HCT116 (cell line): ENCODE measurements around the gene MSL1. TPM values are rescaled to one million over a fixed set of nuclear protein-coding genes. Genes with fewer than 3 reads are reported as not detected.
A peak's percentile ranks its signal among the peaks of the same experiment; 100 is the strongest.

ENCODE experiments used
- ATAC-seq: fragments of 200-7000 bp; cut with Tn5 transposase; 2 replicates; pipeline ENCODE4 v1.9.1; 2020; ENCODE audit warnings: mild to moderate bottlenecking, moderate library complexity
- BruUV-seq: library from RNA; stranded (reverse); fragments of 400-500 nt; replicated peaks from 2 replicates; lab custom pipeline; 2021; lab: Mats Ljungman, UMichigan
- CTCF ChIA-PET: fragments of 300-600 bp; sonication (Branson Sonifier 250); formaldehyde crosslinking; loops from one replicate; lab custom pipeline; 2021; ENCODE audit warnings: antibody characterized with exemption; lab: Charles Lee
- POLR2A ChIA-PET: fragments of 300-600, 350-600 bp; sonication (Branson Sonifier 250); formaldehyde crosslinking; loops from one replicate; lab custom pipeline; 2021; ENCODE audit warnings: antibody characterized with exemption; lab: Charles Lee
- RAD21 ChIA-PET, 2 experiments: fragments of 300-600 bp; sonication (Branson Sonifier 250); formaldehyde crosslinking; loops; one replicate each; lab custom pipeline; 2023; ENCODE audit warnings: low total read pairs in 2 of 2; ENCODE audit not compliant: uncharacterized antibody in 2 of 2, unreplicated experiment in 2 of 2, low non-redundant PET in 1 of 2; lab: Charles Lee
- DNase-seq: peaks from one replicate; pipeline ENCODE4 v3.0.0-alpha.2; 2010; ENCODE audit warnings: low read depth, low spot score
- H2AFZ ChIP-seq: fragments of 200-600 bp; shearing (Covaris generic), sonication (generic); 2 replicates; pipeline ENCODE4 v1.6.1; 2017; ENCODE audit warnings: low read depth, mixed run types, mixed read lengths, antibody characterized with exemption, low read length; ENCODE audit not compliant: poor library complexity, severe bottlenecking
- H3K27ac ChIP-seq: 2 replicates; pipeline ENCODE4 v1.5.1; 2012; ENCODE audit warnings: low read depth, low read length
- H3K27me3 ChIP-seq: fragments of 200-600 bp; sonication (generic); 2 replicates; pipeline ENCODE4 v1.6.1; 2016; ENCODE audit warnings: mixed run types, low read length, mixed read lengths; ENCODE audit not compliant: insufficient read depth
- H3K36me3 ChIP-seq, 2 experiments: fragments of 200-500 bp in 1 of 2; fragments of 200-600 bp in 1 of 2; sonication (Bioruptor generic) in 1 of 2; sonication (generic) in 1 of 2; 2 replicates each; pipeline versions ENCODE4 v1.5.1 to v1.6.1; 2014 to 2016; ENCODE audit warnings: low read length in 2 of 2, inconsistent platforms in 1 of 2, mixed read lengths in 1 of 2, mixed run types in 1 of 2; ENCODE audit not compliant: insufficient read depth in 2 of 2, control insufficient read depth in 1 of 2
- H3K4me1 ChIP-seq, 2 experiments: fragments of 200-600 bp in 1 of 2; sonication (generic) in 1 of 2; 2 replicates each; pipeline versions ENCODE4 v1.5.1 to v1.6.1; 2012 to 2017; ENCODE audit warnings: low read length in 2 of 2, inconsistent platforms in 1 of 2, mild to moderate bottlenecking in 1 of 2, mixed read lengths in 1 of 2, mixed run types in 1 of 2, moderate library complexity in 1 of 2; ENCODE audit not compliant: insufficient read depth in 2 of 2, control insufficient read depth in 1 of 2
- H3K4me2 ChIP-seq: fragments of 200-600 bp; sonication (generic); 2 replicates; pipeline ENCODE4 v1.6.1; 2017; ENCODE audit warnings: mixed run types, low read length, mixed read lengths
- H3K4me3 ChIP-seq, 2 experiments: fragments of 200-600 bp in 1 of 2; sonication (generic) in 1 of 2; replicated peaks in 1 of 2; 2 replicates each; pipeline ENCODE4 v1.5.1; 2011 to 2016; ENCODE audit warnings: low read length in 2 of 2, control low read depth in 1 of 2, low read depth in 1 of 2, mild to moderate bottlenecking in 1 of 2, mixed read lengths in 1 of 2, mixed run types in 1 of 2
- H3K79me2 ChIP-seq: fragments of 200-600 bp; sonication (generic); 2 replicates; pipeline ENCODE4 v1.6.1; 2017; ENCODE audit warnings: mild to moderate bottlenecking, mixed run types, low read length, moderate library complexity, mixed read lengths; ENCODE audit not compliant: insufficient read depth
- H3K9ac ChIP-seq: fragments of 200-600 bp; sonication (generic); 2 replicates; pipeline ENCODE4 v1.6.1; 2016; ENCODE audit warnings: low read length, mixed read lengths
- H3K9me2 ChIP-seq: fragments of 200-600 bp; sonication (generic), shearing (Covaris generic); 2 replicates; pipeline ENCODE4 v1.6.1; 2017; ENCODE audit warnings: mixed run types, mild to moderate bottlenecking, moderate library complexity; ENCODE audit not compliant: insufficient read depth
- H3K9me3 ChIP-seq, 2 experiments: fragments of 200-500 bp in 1 of 2; fragments of 200-600 bp in 1 of 2; sonication (Bioruptor generic) in 1 of 2; sonication (generic) in 1 of 2; 2 replicates each; pipeline ENCODE4 v1.6.1; 2014 to 2017; ENCODE audit warnings: low read length in 2 of 2, mixed read lengths in 2 of 2, inconsistent platforms in 1 of 2, low read depth in 1 of 2, mild to moderate bottlenecking in 1 of 2, mixed run types in 1 of 2, moderate library complexity in 1 of 2; ENCODE audit not compliant: control insufficient read depth in 1 of 2, insufficient read depth in 1 of 2
- H4K20me1 ChIP-seq: fragments of 200-600 bp; sonication (generic), shearing (Covaris generic); 2 replicates; pipeline ENCODE4 v1.6.1; 2017; ENCODE audit warnings: mixed run types, mild to moderate bottlenecking, moderate library complexity; ENCODE audit not compliant: insufficient read depth
- EGR1 ChIP-seq: IDR thresholded peaks from 2 replicates; pipeline ENCODE4 v1.6.1; 2012; ENCODE audit warnings: low read depth
- JUND ChIP-seq: IDR thresholded peaks from 2 replicates; pipeline ENCODE4 v1.6.1; 2012
- POLR2AphosphoS5 ChIP-seq: IDR thresholded peaks from 2 replicates; pipeline ENCODE4 v1.6.1; 2011; ENCODE audit warnings: mild to moderate bottlenecking, low read depth, low read length, moderate library complexity
- SIN3A ChIP-seq: IDR thresholded peaks from 2 replicates; pipeline ENCODE4 v1.6.1; 2012; ENCODE audit warnings: low read depth
- SP1 ChIP-seq: IDR thresholded peaks from 2 replicates; pipeline ENCODE4 v1.6.1; 2012; ENCODE audit warnings: low read depth
- SRF ChIP-seq: IDR thresholded peaks from 2 replicates; pipeline ENCODE4 v1.6.1; 2012; ENCODE audit warnings: low read depth
- TCF7L2 ChIP-seq: IDR thresholded peaks from 2 replicates; pipeline ENCODE4 v1.7.0; 2011; ENCODE audit warnings: borderline replicate concordance, inconsistent platforms; ENCODE audit not compliant: insufficient read depth, insufficient read length; ENCODE audit errors: extremely low read depth
- YY1 ChIP-seq: IDR thresholded peaks from 2 replicates; pipeline ENCODE4 v1.6.1; 2011; ENCODE audit warnings: low read length, low read depth, moderate library complexity, mild to moderate bottlenecking; ENCODE audit not compliant: insufficient replicate concordance; ENCODE audit errors: extremely low read depth
- ZFX ChIP-seq: fragments of 450-650 bp; IDR thresholded peaks from 2 replicates; pipeline ENCODE4 v1.6.1; 2017
- intact Hi-C: fragments of 100-400 bp; cut with micrococcal nuclease; formaldehyde crosslinking; loops from 2 replicates; pipeline ENCODE4 v1.10.0; 2022
- total RNA-seq: library from RNA; stranded (reverse); gene quantifications from one replicate; pipeline ENCODE4 v1.2.1, GENCODE V29; 2021; ENCODE audit not compliant: unreplicated experiment
- TF ChIP-seq, protein P1 (sequence below): IDR thresholded peaks from 2 replicates; pipeline ENCODE4 v1.6.1; 2012
- TF ChIP-seq, protein P2 (sequence below): IDR thresholded peaks from 2 replicates; pipeline ENCODE4 v1.6.1; 2011; ENCODE audit warnings: mild to moderate bottlenecking, low read length, moderate library complexity; ENCODE audit not compliant: insufficient replicate concordance; ENCODE audit errors: extremely low read depth

MSL1 gene
- total RNA-seq, 1 experiment from 2014 or later, result 67.2 TPM

DNA sequence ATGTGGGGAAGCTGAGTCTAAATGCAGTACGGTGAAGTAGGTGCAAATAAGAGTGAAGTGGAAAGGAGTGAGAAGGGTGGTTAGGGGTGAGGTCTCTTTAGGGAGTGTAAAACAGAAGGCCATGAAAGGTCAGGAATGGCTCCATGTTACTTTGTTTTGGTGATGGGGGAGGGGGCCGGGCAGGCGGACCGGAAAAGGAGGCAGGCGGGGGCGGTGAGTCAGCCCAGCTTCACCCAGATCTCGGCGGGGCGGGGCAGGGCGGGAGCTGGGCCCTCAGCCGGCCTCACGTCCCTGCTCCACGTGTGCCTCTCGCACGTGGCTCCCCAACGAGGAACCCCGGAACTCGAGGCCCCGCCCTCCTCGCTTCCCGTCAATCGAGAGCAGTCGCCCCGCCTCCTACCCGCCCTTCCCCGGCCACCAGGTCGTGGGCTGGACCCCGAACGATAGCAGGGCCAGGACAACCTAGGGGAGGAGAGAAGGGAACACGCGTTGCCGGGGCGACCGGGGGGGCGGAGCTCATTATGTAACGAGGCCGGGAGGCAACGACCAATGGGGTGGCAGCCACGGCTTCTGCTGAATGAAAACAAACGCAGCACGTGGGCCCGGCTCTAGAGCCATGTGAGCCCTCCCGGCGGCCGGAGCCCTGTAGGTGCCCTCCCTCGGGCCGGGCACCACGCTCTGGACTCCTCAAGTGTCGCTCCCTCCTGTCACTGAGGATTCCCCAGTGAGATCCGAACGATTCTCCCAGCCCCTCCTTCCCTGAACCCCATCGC, 22.7 kb upstream of the MSL1 start:
- ChIA-PET CTCF (interaction anchor here (0.7 to 4.5 kb wide), 5 partner anchors 13 to 446 kb away, joined by 3 to 69 read pairs (median 5); partner anchors contain the start of gene THRA), RAD21 (interaction anchor here (0.6 to 1.2 kb wide), 4 partner anchors 13 to 23 kb away, joined by 3 read pairs; no protein-coding TSS in a partner anchor), POLR2A (interaction anchor here (0.6 to 7.6 kb wide), 16 partner anchors 12 to 118 kb away, joined by 3 to 160 read pairs (median 4); partner anchors contain the start of genes CASC3, MED24, PSMD3 and THRA)
- Histone ChIP-seq H3K27ac (peak overlapping the region; percentile 96), H3K36me3 (peaks cover 29 to 40% of the 10 kb centered on the region in 2 experiments), H3K27me3 (no peaks in the 10 kb centered on the region), H3K4me2 (peak overlapping the region; percentile 94), H3K9me3 (no peaks in the 10 kb centered on the region), H3K9me2 (no peaks in the 10 kb centered on the region), H3K4me3 (peak overlapping the region; percentile 76 to 86), H4K20me1 (no peaks in the 10 kb centered on the region), H3K79me2 (peaks cover 42% of the 10 kb centered on the region), H2AFZ (no peak overlapping the region), H3K9ac (peak overlapping the region; percentile 97), H3K4me1 (peaks cover 33 to 64% of the 10 kb centered on the region in 2 experiments)
- BruUV-seq, result no TSS peak
- intact Hi-C loops, result no loop called here
- DNase-seq, result peak; percentile 99
- peak; percentile 76 for ATAC-seq
- TF ChIP-seq, protein P1, sequence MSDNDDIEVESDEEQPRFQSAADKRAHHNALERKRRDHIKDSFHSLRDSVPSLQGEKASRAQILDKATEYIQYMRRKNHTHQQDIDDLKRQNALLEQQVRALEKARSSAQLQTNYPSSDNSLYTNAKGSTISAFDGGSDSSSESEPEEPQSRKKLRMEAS, result peak; percentile 99
- TF ChIP-seq, protein P2, sequence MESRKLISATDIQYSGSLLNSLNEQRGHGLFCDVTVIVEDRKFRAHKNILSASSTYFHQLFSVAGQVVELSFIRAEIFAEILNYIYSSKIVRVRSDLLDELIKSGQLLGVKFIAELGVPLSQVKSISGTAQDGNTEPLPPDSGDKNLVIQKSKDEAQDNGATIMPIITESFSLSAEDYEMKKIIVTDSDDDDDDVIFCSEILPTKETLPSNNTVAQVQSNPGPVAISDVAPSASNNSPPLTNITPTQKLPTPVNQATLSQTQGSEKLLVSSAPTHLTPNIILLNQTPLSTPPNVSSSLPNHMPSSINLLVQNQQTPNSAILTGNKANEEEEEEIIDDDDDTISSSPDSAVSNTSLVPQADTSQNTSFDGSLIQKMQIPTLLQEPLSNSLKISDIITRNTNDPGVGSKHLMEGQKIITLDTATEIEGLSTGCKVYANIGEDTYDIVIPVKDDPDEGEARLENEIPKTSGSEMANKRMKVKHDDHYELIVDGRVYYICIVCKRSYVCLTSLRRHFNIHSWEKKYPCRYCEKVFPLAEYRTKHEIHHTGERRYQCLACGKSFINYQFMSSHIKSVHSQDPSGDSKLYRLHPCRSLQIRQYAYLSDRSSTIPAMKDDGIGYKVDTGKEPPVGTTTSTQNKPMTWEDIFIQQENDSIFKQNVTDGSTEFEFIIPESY, result no peak
- TF ChIP-seq POLR2AphosphoS5 (peak; percentile 79), SP1 (peak; percentile 94), YY1 (peak; percentile 58), SRF (no peak), EGR1 (peak; percentile 94), JUND (peak; percentile 86), SIN3A (peak; percentile 93), TCF7L2 (no peak), ZFX (no peak)
